G401 (cell line): ENCODE measurements around the gene FATE1. TPM values are rescaled to one million over a fixed set of nuclear protein-coding genes. Genes with fewer than 3 reads are reported as not detected.

ENCODE experiments used
- total RNA-seq: library from RNA; depleted of rRNA; stranded (reverse); fragments of >200 nt; shearing (Covaris generic); gene quantifications from 2 replicates; pipeline ENCODE4 v1.2.3, GENCODE V29; 2014; rRNA removed

The FATE1 gene
- total RNA-seq, 1 experiment from 2014 or later = not detected

Other genes starting within 250 kb of the FATE1 start
- not detected in 2 replicates for gene PASD1, start 152.4 kb upstream of the FATE1 start, total RNA-seq
- gene PRRG3, start 20.6 kb upstream of the FATE1 start, total RNA-seq = not detected in 2 replicates
- gene CNGA2, start 18.7 kb downstream of the FATE1 start, total RNA-seq = not detected in 2 replicates
- not detected in 2 replicates for gene MAGEA4, start 196.9 kb downstream of the FATE1 start, total RNA-seq